Smooth muscle cell (in vitro differentiated cells): ENCODE measurements around the gene LTBP2. TPM values are rescaled to one million over a fixed set of nuclear protein-coding genes. Genes with fewer than 3 reads are reported as not detected.

Experiments
- DNase-seq: peaks from one replicate; lab custom pipeline; 2025; ENCODE audit not compliant: unreplicated experiment; lab: John Stamatoyannopoulos, UW
- H2AFZ ChIP-seq: fragments of 200-600 bp; sonication (generic); 2 replicates; pipeline ENCODE4 v1.6.0; 2016; ENCODE audit warnings: antibody characterized with exemption, low read depth, mild to moderate bottlenecking
- H3F3A ChIP-seq: fragments of 200-600 bp; sonication (generic); 2 replicates; pipeline ENCODE4 v1.6.0; 2017; ENCODE audit warnings: antibody characterized with exemption, low read depth
- H3K27ac ChIP-seq: fragments of 200-600 bp; sonication (generic); 2 replicates; pipeline ENCODE4 v1.5.1; 2016; ENCODE audit warnings: low read depth, mild to moderate bottlenecking
- H3K27me3 ChIP-seq: fragments of 200-600 bp; sonication (generic); 2 replicates; pipeline ENCODE4 v1.6.1; 2016; ENCODE audit warnings: low read depth, mild to moderate bottlenecking
- H3K36me3 ChIP-seq: fragments of 200-600 bp; sonication (generic); 2 replicates; pipeline ENCODE4 v1.5.1; 2016; ENCODE audit warnings: low read depth
- H3K4me1 ChIP-seq: fragments of 200-600 bp; sonication (generic); 2 replicates; pipeline ENCODE4 v1.5.1; 2016; ENCODE audit warnings: low read depth
- H3K4me2 ChIP-seq: fragments of 200-600 bp; sonication (generic); 2 replicates; pipeline ENCODE4 v1.6.0; 2016; ENCODE audit warnings: mild to moderate bottlenecking
- H3K4me3 ChIP-seq: fragments of 200-600 bp; sonication (generic); 2 replicates; pipeline ENCODE4 v1.5.1; 2016; ENCODE audit warnings: mild to moderate bottlenecking
- H3K79me2 ChIP-seq: fragments of 200-600 bp; sonication (generic); 2 replicates; pipeline ENCODE4 v1.6.0; 2016; ENCODE audit warnings: low read depth, mild to moderate bottlenecking
- H3K9ac ChIP-seq: fragments of 200-600 bp; sonication (generic); 2 replicates; pipeline ENCODE4 v1.6.0; 2016; ENCODE audit warnings: low read depth
- H3K9me3 ChIP-seq: fragments of 200-600 bp; sonication (generic); replicated peaks from 2 replicates; pipeline ENCODE4 v1.5.1; 2016; ENCODE audit warnings: low read depth
- H4K20me1 ChIP-seq: fragments of 200-600 bp; sonication (generic); 2 replicates; pipeline ENCODE4 v1.6.0; 2016; ENCODE audit warnings: low read depth
- CTCF ChIP-seq: fragments of 200-600 bp; sonication (generic); IDR thresholded peaks from 2 replicates; pipeline ENCODE4 v1.5.1; 2017; ENCODE audit warnings: borderline replicate concordance, mild to moderate bottlenecking, antibody characterized with exemption; ENCODE audit not compliant: insufficient read depth, poor library complexity, severe bottlenecking
- WGBS: methylation state at CpG from one replicate; pipeline ENCODE4 v1.1.7; 2016; ENCODE audit warnings: low lambda C conversion rate; 5-methylcytosine and 5-hydroxymethylcytosine counted together
- polyA plus RNA-seq: library from polyadenylated mRNA; unstranded; fragments of >200 nt; fragmentation: Nextera tagmentation; extraction: Ambion mirVana; gene quantifications from 2 replicates; pipeline ENCODE4 v1.2.1, GENCODE V29; 2016
- total RNA-seq: library from RNA; depleted of rRNA; stranded (reverse); fragments of >200 nt; gene quantifications from 2 replicates; pipeline ENCODE4 v1.2.3, GENCODE V29; 2014

LTBP2 gene
- total and polyA plus RNA-seq, 2 experiments from 2014 or later, result 90.1 to 108 TPM

DNA sequence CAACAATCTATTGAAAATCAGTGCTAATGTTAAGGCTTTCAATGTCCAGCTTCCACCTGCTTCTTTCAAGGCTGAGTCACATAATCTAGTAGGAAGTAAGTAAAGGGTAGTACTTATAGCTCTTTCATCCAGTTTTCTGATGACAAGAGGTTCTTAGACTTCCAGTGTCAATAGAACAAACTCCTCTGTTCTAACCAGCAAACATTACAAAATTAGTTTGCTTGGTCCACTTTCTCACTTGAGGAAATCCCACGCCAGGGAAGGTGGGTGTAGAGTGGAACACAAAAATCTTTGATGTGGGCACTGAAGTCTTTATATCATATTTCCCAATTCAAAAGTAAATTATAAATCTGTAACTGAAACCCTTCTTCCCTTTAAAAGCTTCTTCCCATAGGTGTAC, 121.6 kb downstream of the LTBP2 start:
- no peak for TF ChIP-seq CTCF
- no peak overlapping the region for H3K9ac ChIP-seq
- H3K9me3 ChIP-seq, result no peaks in the 10 kb centered on the region
- H3F3A ChIP-seq, result peaks cover under 1% of the 10 kb centered on the region
- H3K36me3 ChIP-seq, result no peaks in the 10 kb centered on the region
- no peak overlapping the region for H3K4me3 ChIP-seq
- peaks cover 5% of the 10 kb centered on the region for H3K27me3 ChIP-seq
- WGBS, result 94% methylated on average over 1 of the region's 1 CpG
- no peak overlapping the region for H2AFZ ChIP-seq
- no peak overlapping the region for H3K4me2 ChIP-seq
- no peak overlapping the region for H3K27ac ChIP-seq
- H3K79me2 ChIP-seq, result peaks cover 4% of the 10 kb centered on the region
- peaks cover 13% of the 10 kb centered on the region for H3K4me1 ChIP-seq
- DNase-seq, result no peak
- H4K20me1 ChIP-seq, result peaks cover 23% of the 10 kb centered on the region

DNA sequence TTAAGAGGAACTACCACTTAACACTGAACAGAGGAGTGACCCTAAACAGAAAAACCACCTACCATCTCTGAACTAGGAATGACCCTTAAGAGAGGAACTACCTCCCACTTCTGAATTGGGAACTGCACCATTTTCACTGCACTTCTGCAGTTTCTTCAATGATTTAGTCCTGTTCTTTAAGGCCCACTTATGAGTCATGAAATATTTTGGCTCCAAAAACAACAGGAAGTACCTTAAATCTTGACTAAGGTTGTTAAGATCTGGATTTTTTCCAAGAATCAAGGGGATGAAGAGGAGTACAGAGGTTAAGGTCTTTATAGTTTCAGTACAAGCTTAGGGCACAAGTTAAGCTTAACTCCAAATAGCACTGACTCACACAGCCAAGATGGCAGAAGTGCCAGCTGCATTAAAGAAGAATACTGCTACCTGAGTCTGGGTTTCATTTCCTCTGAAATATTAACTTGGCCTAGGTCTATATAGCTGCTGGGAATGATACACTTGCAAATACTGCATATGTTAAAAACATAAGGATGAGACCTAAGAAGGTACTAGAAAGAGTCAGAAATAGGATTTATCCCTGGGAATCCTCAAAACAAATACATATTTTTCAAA, 123.1 kb downstream of the LTBP2 start:
- peaks cover 23% of the 10 kb centered on the region for H4K20me1 ChIP-seq
- peaks cover 7% of the 10 kb centered on the region for H3K4me1 ChIP-seq
- H3K4me2 ChIP-seq, result no peak overlapping the region
- peaks cover 5% of the 10 kb centered on the region for H3K27me3 ChIP-seq
- no peak for DNase-seq
- no peak overlapping the region for H2AFZ ChIP-seq
- no peak overlapping the region for H3K9ac ChIP-seq
- H3K27ac ChIP-seq, result no peak overlapping the region
- TF ChIP-seq CTCF, result no peak
- no peaks in the 10 kb centered on the region for H3K79me2 ChIP-seq
- H3K9me3 ChIP-seq, result no peaks in the 10 kb centered on the region
- no peak overlapping the region for H3K4me3 ChIP-seq
- no peaks in the 10 kb centered on the region for H3K36me3 ChIP-seq
- H3F3A ChIP-seq, result no peaks in the 10 kb centered on the region

- no peak overlapping the region for H3K4me3 ChIP-seq
- H3K27ac ChIP-seq, result no peak overlapping the region
- WGBS, result 93% methylated on average over 3 of the region's 3 CpGs
- H3K4me1 ChIP-seq, result peaks cover under 1% of the 10 kb centered on the region
- no peaks in the 10 kb centered on the region for H3K79me2 ChIP-seq
- H3F3A ChIP-seq, result no peaks in the 10 kb centered on the region
- H4K20me1 ChIP-seq, result peaks cover 17% of the 10 kb centered on the region
- no peaks in the 10 kb centered on the region for H3K9me3 ChIP-seq
- no peaks in the 10 kb centered on the region for H3K36me3 ChIP-seq
- no peak overlapping the region for H2AFZ ChIP-seq
- no peak for TF ChIP-seq CTCF
- no peak overlapping the region for H3K9ac ChIP-seq
- DNase-seq, result no peak
- H3K27me3 ChIP-seq, result no peaks in the 10 kb centered on the region
- no peak overlapping the region for H3K4me2 ChIP-seq
Observed at GRCh38 chr14:74486164-74486563, 125.9 kb downstream of the LTBP2 start.

GRCh38 chr14:74483321-74483720, 128.7 kb downstream of the LTBP2 start:
- Histone ChIP-seq H3K9me3 (no peaks in the 10 kb centered on the region), H3K4me2 (no peak overlapping the region), H3K4me1 (no peaks in the 10 kb centered on the region), H2AFZ (no peak overlapping the region), H3K27ac (no peak overlapping the region), H3F3A (no peaks in the 10 kb centered on the region), H3K4me3 (no peak overlapping the region), H3K36me3 (no peaks in the 10 kb centered on the region), H3K9ac (no peak overlapping the region), H3K79me2 (no peaks in the 10 kb centered on the region), H4K20me1 (no peaks in the 10 kb centered on the region), H3K27me3 (no peaks in the 10 kb centered on the region)
- no peak for DNase-seq
- TF ChIP-seq CTCF, result no peak
